Parathyroid adenoma (tissue), 2 donors: ENCODE data around the gene HOXA3.

Experiments used
- H2AFZ ChIP-seq: fragments of 300-600 bp; sonication (generic); one replicate; pipeline ENCODE4 v1.7.0; 2017; ENCODE audit warnings: antibody characterized with exemption, mild to moderate bottlenecking
- H3K27ac ChIP-seq: fragments of 300-600 bp; sonication (generic); one replicate; pipeline ENCODE4 v1.7.0; 2017
- H3K27me3 ChIP-seq: fragments of 300-600 bp; sonication (generic); one replicate; pipeline ENCODE4 v1.7.0; 2017; ENCODE audit warnings: low read length; ENCODE audit not compliant: control insufficient read depth, insufficient read depth
- H3K36me3 ChIP-seq: fragments of 300-600 bp; sonication (generic); one replicate; pipeline ENCODE4 v1.7.0; 2017; ENCODE audit warnings: low read length; ENCODE audit not compliant: control insufficient read depth, insufficient read depth
- H3K4me1 ChIP-seq: fragments of 300-600 bp; sonication (generic); one replicate; pipeline ENCODE4 v1.7.0; 2017; ENCODE audit warnings: control low read depth
- H3K4me2 ChIP-seq: fragments of 300-600 bp; sonication (generic); one replicate; pipeline ENCODE4 v1.7.0; 2017; ENCODE audit warnings: low read length
- H3K4me3 ChIP-seq: fragments of 300-600 bp; sonication (generic); one replicate; pipeline ENCODE4 v1.7.0; 2017; ENCODE audit warnings: low read depth, low read length
- H3K79me2 ChIP-seq: fragments of 300-600 bp; sonication (generic); one replicate; pipeline ENCODE4 v1.7.0; 2017; ENCODE audit warnings: control low read depth
- H3K9ac ChIP-seq: fragments of 300-600 bp; sonication (generic); one replicate; pipeline ENCODE4 v1.7.0; 2017; ENCODE audit warnings: mild to moderate bottlenecking
- H3K9me3 ChIP-seq: fragments of 300-600 bp; sonication (generic); one replicate; pipeline ENCODE4 v1.7.0; 2017; ENCODE audit warnings: low read length; ENCODE audit not compliant: control insufficient read depth
- TF ChIP-seq, protein P1 (sequence below): fragments of 300-600 bp; sonication (generic); IDR thresholded peaks from one replicate; pipeline ENCODE4 v1.7.0; 2017; ENCODE audit warnings: antibody characterized with exemption, mild to moderate bottlenecking
- donor health status: primary hyperparathyroidism.

HOXA3 gene

DNA sequence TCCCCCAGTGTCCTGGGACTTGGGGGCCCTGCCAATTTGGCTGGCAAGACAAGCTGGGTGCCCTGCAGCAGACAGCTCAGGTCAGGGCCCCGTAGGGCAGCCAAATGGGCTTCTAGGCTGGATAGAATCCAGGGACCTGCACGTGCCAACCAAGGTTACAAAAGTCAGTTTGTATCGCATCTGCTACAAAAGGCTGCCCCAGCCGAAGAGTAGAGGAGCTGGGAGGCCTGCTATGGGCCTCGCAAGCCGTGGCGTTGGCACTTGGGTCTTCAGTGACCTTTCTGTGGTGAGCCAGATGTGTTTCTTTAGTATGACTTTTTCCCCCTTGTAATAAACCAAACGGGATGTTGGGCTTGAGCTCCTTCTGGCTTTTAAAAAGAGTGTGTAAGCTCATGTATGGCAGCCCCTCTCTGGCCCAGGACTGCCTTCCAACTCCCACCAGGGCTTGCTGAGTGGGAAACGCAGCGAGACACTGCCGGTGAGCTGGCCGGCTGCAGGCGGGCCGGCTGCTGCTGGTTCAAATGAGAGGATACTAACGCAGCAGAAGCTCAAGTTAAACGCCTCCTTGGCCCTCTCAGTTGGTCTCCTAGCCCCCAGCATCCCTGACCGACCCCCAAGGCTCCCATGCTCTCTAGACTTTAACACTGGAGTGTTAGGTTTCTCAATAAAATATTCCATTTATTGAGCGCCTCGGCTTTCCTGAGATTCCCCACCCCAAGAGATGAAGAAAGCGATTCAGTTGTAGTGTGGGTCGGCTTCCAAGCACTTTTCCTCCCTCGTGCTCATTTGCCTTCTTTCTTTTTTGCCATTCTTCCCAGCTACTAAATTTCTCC lies 24.8 kb upstream of the HOXA3 start:
- H3K36me3 ChIP-seq = no peaks in the 10 kb centered on the region
- no peak overlapping the region for H3K9ac ChIP-seq
- no peak overlapping the region for H3K4me2 ChIP-seq
- TF ChIP-seq, protein P1, sequence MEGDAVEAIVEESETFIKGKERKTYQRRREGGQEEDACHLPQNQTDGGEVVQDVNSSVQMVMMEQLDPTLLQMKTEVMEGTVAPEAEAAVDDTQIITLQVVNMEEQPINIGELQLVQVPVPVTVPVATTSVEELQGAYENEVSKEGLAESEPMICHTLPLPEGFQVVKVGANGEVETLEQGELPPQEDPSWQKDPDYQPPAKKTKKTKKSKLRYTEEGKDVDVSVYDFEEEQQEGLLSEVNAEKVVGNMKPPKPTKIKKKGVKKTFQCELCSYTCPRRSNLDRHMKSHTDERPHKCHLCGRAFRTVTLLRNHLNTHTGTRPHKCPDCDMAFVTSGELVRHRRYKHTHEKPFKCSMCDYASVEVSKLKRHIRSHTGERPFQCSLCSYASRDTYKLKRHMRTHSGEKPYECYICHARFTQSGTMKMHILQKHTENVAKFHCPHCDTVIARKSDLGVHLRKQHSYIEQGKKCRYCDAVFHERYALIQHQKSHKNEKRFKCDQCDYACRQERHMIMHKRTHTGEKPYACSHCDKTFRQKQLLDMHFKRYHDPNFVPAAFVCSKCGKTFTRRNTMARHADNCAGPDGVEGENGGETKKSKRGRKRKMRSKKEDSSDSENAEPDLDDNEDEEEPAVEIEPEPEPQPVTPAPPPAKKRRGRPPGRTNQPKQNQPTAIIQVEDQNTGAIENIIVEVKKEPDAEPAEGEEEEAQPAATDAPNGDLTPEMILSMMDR = no peak
- no peaks in the 10 kb centered on the region for H3K9me3 ChIP-seq
- H3K27me3 ChIP-seq = peaks cover 39% of the 10 kb centered on the region
- no peak overlapping the region for H3K27ac ChIP-seq
- H3K4me3 ChIP-seq = no peak overlapping the region
- H3K4me1 ChIP-seq = no peaks in the 10 kb centered on the region
- H2AFZ ChIP-seq = no peak overlapping the region
- H3K79me2 ChIP-seq = no peaks in the 10 kb centered on the region

DNA sequence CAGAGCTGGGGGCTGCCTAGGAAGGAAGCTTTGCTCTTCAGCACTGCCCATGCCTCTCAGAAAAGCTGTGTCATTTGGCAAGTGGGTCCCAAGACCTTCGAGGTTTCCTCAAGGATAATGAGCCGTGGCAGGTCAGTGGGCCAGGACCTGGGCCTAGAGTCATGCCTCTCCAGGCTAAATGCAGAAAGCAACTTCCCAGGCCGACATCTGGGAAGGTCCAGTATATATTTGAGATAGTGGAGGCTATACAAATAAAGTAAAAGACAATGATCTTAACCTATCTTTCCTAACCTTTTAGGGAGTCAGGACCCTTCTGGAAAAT lies 24.1 kb upstream of the HOXA3 start:
- no peaks in the 10 kb centered on the region for H3K36me3 ChIP-seq
- no peak overlapping the region for H3K4me2 ChIP-seq
- H3K79me2 ChIP-seq = no peaks in the 10 kb centered on the region
- H3K27me3 ChIP-seq = peaks cover 43% of the 10 kb centered on the region
- H3K4me3 ChIP-seq = no peak overlapping the region
- TF ChIP-seq, protein P1 = no peak
- no peaks in the 10 kb centered on the region for H3K4me1 ChIP-seq
- no peak overlapping the region for H3K27ac ChIP-seq
- H3K9me3 ChIP-seq = no peaks in the 10 kb centered on the region
- no peak overlapping the region for H2AFZ ChIP-seq
- no peak overlapping the region for H3K9ac ChIP-seq

GRCh38 chr7:27175626-27176523 lies 23.5 kb upstream of the HOXA3 start:
- Histone ChIP-seq H3K4me2 (no peak overlapping the region), H3K9me3 (no peaks in the 10 kb centered on the region), H3K9ac (no peak overlapping the region), H3K27me3 (peaks cover 43% of the 10 kb centered on the region), H2AFZ (no peak overlapping the region), H3K36me3 (no peaks in the 10 kb centered on the region), H3K4me1 (no peaks in the 10 kb centered on the region), H3K79me2 (no peaks in the 10 kb centered on the region), H3K4me3 (no peak overlapping the region), H3K27ac (no peak overlapping the region)
- TF ChIP-seq, protein P1 = no peak

DNA sequence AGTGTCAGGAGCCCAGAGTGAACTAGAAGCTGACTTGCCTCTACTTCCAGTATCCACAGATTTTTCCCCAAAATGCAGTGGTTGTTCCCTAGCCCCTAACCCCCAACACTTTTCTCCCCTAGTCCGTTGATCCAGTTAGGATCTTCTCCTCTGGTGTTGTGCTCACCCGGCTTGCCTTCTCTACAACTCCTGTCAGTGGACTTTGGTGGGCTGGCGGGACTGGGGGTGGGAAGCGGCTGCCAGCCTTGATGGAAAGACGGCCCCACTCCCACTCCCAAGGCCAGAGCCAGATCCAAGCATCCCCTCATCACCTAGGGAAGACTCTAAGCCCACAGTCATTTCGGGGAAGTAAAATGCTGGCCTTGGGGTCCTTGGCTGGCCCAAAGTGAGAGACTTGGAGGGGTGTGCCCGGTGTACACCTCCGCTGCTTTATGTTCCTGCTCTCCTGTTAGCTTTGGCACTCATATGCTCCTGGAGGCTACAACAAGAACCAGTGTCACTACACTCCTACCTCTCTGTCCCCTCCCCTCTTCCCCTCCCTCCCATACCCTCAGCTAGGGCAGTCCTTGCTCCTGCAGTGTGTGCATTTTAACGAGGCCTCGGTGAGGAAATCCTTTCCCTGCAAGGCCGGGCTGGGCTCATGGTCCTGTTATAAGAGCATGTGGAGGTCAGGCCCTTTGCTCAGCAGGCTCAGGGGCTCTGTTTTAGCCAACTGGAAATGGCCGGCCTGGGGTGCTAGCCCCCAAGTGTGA lies 22.7 kb upstream of the HOXA3 start:
- H3K4me3 ChIP-seq = no peak overlapping the region
- H3K4me1 ChIP-seq = no peaks in the 10 kb centered on the region
- H3K79me2 ChIP-seq = no peaks in the 10 kb centered on the region
- no peak overlapping the region for H3K9ac ChIP-seq
- H3K36me3 ChIP-seq = no peaks in the 10 kb centered on the region
- peaks cover 40% of the 10 kb centered on the region for H3K27me3 ChIP-seq
- TF ChIP-seq, protein P1 = no peak
- no peak overlapping the region for H3K4me2 ChIP-seq
- H2AFZ ChIP-seq = no peak overlapping the region
- H3K27ac ChIP-seq = no peak overlapping the region
- H3K9me3 ChIP-seq = no peaks in the 10 kb centered on the region
